ENCODE measurements around the gene ITPR2.

ITPR2 gene

GRCh38 chr12:26741584-26742227, 91.3 kb downstream of the ITPR2 start:
- no peak overlapping the region for H3K4me3 ChIP-seq (ENCODE audit: low read depth, low read length)
- TF ChIP-seq CTCF (IDR thresholded peaks at IDR 0.05; ENCODE audit: low read depth, low read length) = no peak

GRCh38 chr12:26740991-26741390, 92.0 kb downstream of the ITPR2 start:
- no peak for TF ChIP-seq CTCF (IDR thresholded peaks at IDR 0.05; ENCODE audit: low read depth, low read length)

GRCh38 chr12:26740348-26740747, 92.6 kb downstream of the ITPR2 start:
- no peak overlapping the region for H3K4me3 ChIP-seq (ENCODE audit: low read depth, low read length)
- TF ChIP-seq CTCF (IDR thresholded peaks at IDR 0.05; ENCODE audit: low read depth, low read length) = no peak

More at GRCh38 chr12:26740991-26741390, 92.0 kb downstream of the ITPR2 start:
- no peak overlapping the region for H3K4me3 ChIP-seq (ENCODE audit: low read depth, low read length)

GRCh38 chr12:26737487-26738030, 95.4 kb downstream of the ITPR2 start:
- TF ChIP-seq CTCF (IDR thresholded peaks at IDR 0.05; ENCODE audit: low read depth, low read length) = no peak
- H3K4me3 ChIP-seq (ENCODE audit: low read depth, low read length) = no peak overlapping the region

GRCh38 chr12:26736563-26737486, 96.2 kb downstream of the ITPR2 start:
- no peak overlapping the region for H3K4me3 ChIP-seq (ENCODE audit: low read depth, low read length)
- no peak for TF ChIP-seq CTCF (IDR thresholded peaks at IDR 0.05; ENCODE audit: low read depth, low read length)

GRCh38 chr12:26735249-26735639, 97.8 kb downstream of the ITPR2 start:
- TF ChIP-seq CTCF (IDR thresholded peaks at IDR 0.05; ENCODE audit: low read depth, low read length) = no peak
- no peak overlapping the region for H3K4me3 ChIP-seq (ENCODE audit: low read depth, low read length)
